Right lobe of liver (tissue), 6 donors: ENCODE results near the gene NLRP10. TPM values are rescaled to one million over a fixed set of nuclear protein-coding genes. Genes with fewer than 3 reads are reported as not detected.

Source experiments
- ATAC-seq, 4 donors: fragments of 200-7000 bp; cut with Tn5 transposase; one replicate each; pipeline ENCODE4 v1.9.1; 2020; ENCODE audit warnings: mild to moderate bottlenecking in 4 of 4, moderate library complexity in 4 of 4
- DNase-seq, 3 donors: peaks; one replicate each; pipeline ENCODE4 v3.0.0-alpha.2; 2020
- H3K27ac ChIP-seq, 3 donors: fragments of 200-600 bp; one replicate each; pipeline ENCODE4 v1.8.0; 2022
- H3K27me3 ChIP-seq, 2 donors: fragments of 200-600 bp; one replicate each; pipeline ENCODE4 v1.8.0; 2022
- H3K36me3 ChIP-seq, 4 donors: fragments of 200-600 bp; sonication (generic) in 1 of 4; one replicate each; pipeline versions ENCODE4 v1.5.1 to v1.8.0; 2017 to 2022; ENCODE audit warnings: control low read depth in 1 of 4
- H3K4me1 ChIP-seq, 4 donors: fragments of 200-600 bp; sonication (generic) in 1 of 4; one replicate each; pipeline versions ENCODE4 v1.5.1 to v1.8.0; 2017 to 2022; ENCODE audit warnings: control low read depth in 1 of 4
- H3K4me3 ChIP-seq, 3 donors: fragments of 200-600 bp; one replicate each; pipeline ENCODE4 v1.8.0; 2022
- H3K9me3 ChIP-seq, 4 donors: fragments of 200-600 bp; sonication (generic) in 1 of 4; one replicate each; pipeline versions ENCODE4 v1.5.1 to v1.8.0; 2017 to 2022; ENCODE audit warnings: control low read depth in 1 of 4
- CTCF ChIP-seq, 4 donors: fragments of 200-600 bp in 3 of 4; fragments of 450-650 bp in 1 of 4; IDR thresholded peaks; one replicate each; pipeline versions ENCODE4 v1.5.1 to v1.8.0; 2016 to 2022; ENCODE audit warnings: antibody characterized with exemption in 4 of 4, mild to moderate bottlenecking in 2 of 4
- POLR2A ChIP-seq: fragments of 450-650 bp; IDR thresholded peaks from one replicate; pipeline ENCODE4 v1.6.1; 2017; ENCODE audit warnings: antibody characterized with exemption, mild to moderate bottlenecking
- WGBS: methylation state at CpG from one replicate; pipeline ENCODE4 v1.1.6; 2018; ENCODE audit warnings: low coverage, low lambda C conversion rate; ENCODE audit not compliant: insufficient coverage; ENCODE audit errors: missing lambda C conversion rate; 5-methylcytosine and 5-hydroxymethylcytosine counted together
- intact Hi-C, 2 donors: fragments of 100-400 bp; cut with DNase I; formaldehyde crosslinking; loops; one replicate each; pipeline versions ENCODE4 v1.11.2 to v1.14.1; 2022
- total RNA-seq, 6 experiments: library from RNA; depleted of rRNA in 2 of 6; stranded (reverse); fragments of >200 nt in 2 of 6; fragmentation: NEBNext Ultra II Directional in 3 of 6; extraction: Animal tissue kit (Norgen Biotek cat#: 25700) in 3 of 6; gene quantifications; one replicate each; pipeline versions ENCODE4 v1.1.0 to v1.2.4, GENCODE V29; 2016 to 2023
- donor health status: DM: no; HTN: yes; CAD: no.
- donor health status: DM: no; HTN: no; CAD: no.
- donor health status: DM: no; HTN: no; CAD: no.
- donor health status: DM: no; HTN: yes; CAD: no.
- donor health status: DM: no; HTN: yes; CAD: no.

NLRP10 gene
- total RNA-seq, 6 experiments from 2014 or later: not detected

- intact Hi-C loops: no loop called here
- no peak for TF ChIP-seq CTCF (IDR thresholded peaks at IDR 0.05)
- TF ChIP-seq POLR2A: no peak
- ATAC-seq (no peak), DNase-seq (no peak)
- Histone ChIP-seq H3K9me3 (no peaks in the 10 kb centered on the region), H3K4me1 (no peaks in the 10 kb centered on the region), H3K27ac (no peak overlapping the region), H3K4me3 (no peak overlapping the region), H3K27me3 (no peaks in the 10 kb centered on the region), H3K36me3 (no peaks in the 10 kb centered on the region)
These were observed 374 bp downstream of the NLRP10 start for GRCh38 chr11:7964873-7965272.

- no peaks in the 10 kb centered on the region for H3K27me3 ChIP-seq
- intact Hi-C loops: no loop called here
- no peaks in the 10 kb centered on the region for H3K36me3 ChIP-seq
- DNase-seq (no peak), ATAC-seq (no peak)
- H3K9me3 ChIP-seq: no peaks in the 10 kb centered on the region
- no peak for TF ChIP-seq CTCF (IDR thresholded peaks at IDR 0.05)
- TF ChIP-seq POLR2A: no peak
- no peak overlapping the region for H3K4me3 ChIP-seq
- WGBS: 43% methylated on average over 3 of the region's 3 CpGs
- H3K4me1 ChIP-seq: no peaks in the 10 kb centered on the region
- no peak overlapping the region for H3K27ac ChIP-seq
These were observed 986 bp downstream of the NLRP10 start for GRCh38 chr11:7964261-7964660.

DNA sequence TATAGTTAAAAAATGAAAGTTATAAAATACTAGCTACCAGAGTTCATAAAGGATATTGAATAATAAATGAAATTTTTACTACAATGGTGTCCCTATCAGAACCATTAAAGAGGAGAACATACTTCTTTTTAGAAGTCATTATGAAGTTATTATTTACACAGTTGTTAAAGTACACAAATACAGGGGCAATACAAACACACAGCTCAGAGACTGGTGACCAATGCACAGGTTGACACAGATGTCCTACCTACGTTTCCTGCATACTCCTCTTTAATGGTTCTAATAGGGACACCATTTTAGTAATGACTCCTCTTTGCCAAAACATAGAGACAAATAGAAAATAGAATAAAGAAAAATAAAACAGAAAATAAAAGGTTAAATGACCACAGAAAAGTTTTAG is 10.1 kb downstream of the NLRP10 start:
- Histone ChIP-seq H3K4me1 (no peaks in the 10 kb centered on the region), H3K27ac (no peak overlapping the region), H3K9me3 (no peaks in the 10 kb centered on the region), H3K27me3 (no peaks in the 10 kb centered on the region), H3K4me3 (no peak overlapping the region), H3K36me3 (no peaks in the 10 kb centered on the region)
- DNase-seq (no peak), ATAC-seq (no peak)
- 75% methylated on average over 1 of the region's 1 CpG for WGBS
- intact Hi-C loops: no loop called here
- no peak for TF ChIP-seq POLR2A

GRCh38 chr11:7949934-7950333 is 15.3 kb downstream of the NLRP10 start:
- no peak for TF ChIP-seq CTCF (IDR thresholded peaks at IDR 0.05)
- TF ChIP-seq POLR2A: no peak
- ATAC-seq: no peak
- WGBS: 35% methylated on average over 1 of the region's 1 CpG
- no peaks in the 10 kb centered on the region for H3K9me3 ChIP-seq
- no peaks in the 10 kb centered on the region for H3K4me1 ChIP-seq
- intact Hi-C loops: no loop called here
- no peaks in the 10 kb centered on the region for H3K36me3 ChIP-seq
- H3K4me3 ChIP-seq: no peak overlapping the region
- H3K27me3 ChIP-seq: no peaks in the 10 kb centered on the region
- H3K27ac ChIP-seq: no peak overlapping the region
- DNase-seq: no peak

DNA sequence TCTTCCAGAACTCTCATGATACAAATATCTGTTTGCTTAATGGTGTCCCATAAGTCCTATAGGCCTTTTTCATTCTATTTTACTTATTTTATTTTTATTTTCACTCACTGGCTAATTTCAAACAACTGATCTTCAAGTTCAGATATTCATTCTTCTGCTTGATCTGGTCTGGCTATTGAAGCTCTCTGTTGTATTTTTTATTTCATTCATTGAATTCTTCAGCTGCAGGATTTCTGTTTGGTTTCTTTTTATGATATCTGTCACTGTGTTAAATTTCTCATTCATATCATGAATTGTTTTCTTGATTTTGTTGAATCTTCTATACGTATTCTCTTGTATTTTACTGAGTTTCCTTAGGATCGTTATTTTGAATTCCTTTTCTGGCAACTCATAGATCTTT is 21.1 kb downstream of the NLRP10 start:
- Histone ChIP-seq H3K36me3 (no peaks in the 10 kb centered on the region), H3K27me3 (no peaks in the 10 kb centered on the region), H3K4me1 (no peaks in the 10 kb centered on the region), H3K4me3 (no peak overlapping the region), H3K27ac (no peak overlapping the region), H3K9me3 (peaks cover 0 to 8% (median 0%) of the 10 kb centered on the region in 4 donors)
- DNase-seq (no peak), ATAC-seq (no peak)
- 43% methylated on average over 2 of the region's 2 CpGs for WGBS
- intact Hi-C loops: no loop called here
- TF ChIP-seq POLR2A (no peak), CTCF (IDR thresholded peaks at IDR 0.05) (no peak)
